GM18505 (cell line): ENCODE measurements around the gene COL6A6.

ENCODE experiments used
- ATAC-seq: cut with Tn5 transposase; IDR thresholded peaks from one replicate; pipeline ENCODE4 v1.9.1; 2021; ENCODE audit not compliant: unreplicated experiment
- POLR2A ChIP-seq: IDR thresholded peaks from 4 replicates; pipeline ENCODE4 v1.6.1; 2011; ENCODE audit warnings: borderline replicate concordance; ENCODE audit not compliant: insufficient read depth, insufficient read length; ENCODE audit errors: extremely low read depth

Gene COL6A6

GRCh38 chr3:130557336-130558035 is 40.5 kb downstream of the COL6A6 start:
- no peak for ATAC-seq
- no peak for TF ChIP-seq POLR2A

GRCh38 chr3:130558366-130558765 is 41.4 kb downstream of the COL6A6 start:
- no peak for TF ChIP-seq POLR2A
- ATAC-seq: no peak

- no peak for TF ChIP-seq POLR2A
- ATAC-seq: no peak
These were observed 48.2 kb downstream of the COL6A6 start for GRCh38 chr3:130565224-130565623.
